K562 (cell line): ENCODE measurements around the gene FGR. TPM values are rescaled to one million over a fixed set of nuclear protein-coding genes. Genes with fewer than 3 reads are reported as not detected.

Experiments
- BCOR ChIP-seq: fragments of 450-650 bp; IDR thresholded peaks from 2 replicates; pipeline ENCODE4 v1.6.1; 2016
- CREM ChIP-seq: IDR thresholded peaks from 2 replicates; pipeline ENCODE4 v1.6.1; 2014; ENCODE audit warnings: antibody characterized with exemption, low read depth
- ETV1 ChIP-seq: fragments of 450-650 bp; conservative IDR thresholded peaks from 2 replicates; pipeline ENCODE4 v1.6.1; 2016; ENCODE audit warnings: missing genetic modification characterization, control low read depth, low read depth, missing compliant biosample characterization
- HMG20A ChIP-seq: fragments of 450-650 bp; formaldehyde crosslinking; conservative IDR thresholded peaks from 2 replicates; pipeline ENCODE4 v1.4.0; 2020; ENCODE audit warnings: mild to moderate bottlenecking, mixed read lengths
- JUNB ChIP-seq: fragments of 450-650 bp; formaldehyde crosslinking; conservative IDR thresholded peaks from 2 replicates; pipeline ENCODE4 v1.4.0; 2020; ENCODE audit warnings: mild to moderate bottlenecking
- LEF1 ChIP-seq: fragments of 450-650 bp; IDR thresholded peaks from 2 replicates; pipeline ENCODE4 v1.6.1; 2016; ENCODE audit warnings: mild to moderate bottlenecking
- NCOA1 ChIP-seq: fragments of 450-650 bp; IDR thresholded peaks from 2 replicates; pipeline ENCODE4 v1.6.1; 2016; ENCODE audit warnings: low read depth
- PRDM10 ChIP-seq: fragments of 450-650 bp; IDR thresholded peaks from 2 replicates; pipeline ENCODE4 v1.6.1; 2018; ENCODE audit not compliant: partially characterized antibody
- RBM25 ChIP-seq: fragments of 200-400 bp; formaldehyde crosslinking; IDR thresholded peaks from 2 replicates; pipeline ENCODE4 v1.6.1; 2018; ENCODE audit warnings: low read length, low read depth, moderate library complexity; ENCODE audit not compliant: severe bottlenecking
- RFX7 ChIP-seq: fragments of 250-450 bp; sonication (Bioruptor Pico); IDR thresholded peaks from 2 replicates; pipeline ENCODE4 v1.5.1; 2021; ENCODE audit warnings: mild to moderate bottlenecking
- SIRT6 ChIP-seq: IDR thresholded peaks from one replicate; pipeline ENCODE4 v1.6.1; 2012; ENCODE audit warnings: low read depth, mild to moderate bottlenecking, control low read depth, inconsistent platforms, low read length, moderate library complexity
- TBL1XR1 ChIP-seq, 2 experiments: IDR thresholded peaks; 2 replicates each; pipeline ENCODE4 v1.6.1; 2012; ENCODE audit warnings: improper control_type of control experiment in 2 of 2, low read length in 2 of 2, mild to moderate bottlenecking in 1 of 2
- TBP ChIP-seq: optimal IDR thresholded peaks from 2 replicates; pipeline ENCODE3; 2011; ENCODE audit warnings: low read depth, low read length, improper control_type of control experiment
- USF1 ChIP-seq: sonication (generic); formaldehyde crosslinking; IDR thresholded peaks from 2 replicates; pipeline ENCODE4 v1.9.0; 2022; ENCODE audit warnings: mild to moderate bottlenecking, missing genetic modification reagents
- ZBTB1 ChIP-seq: sonication (generic); formaldehyde crosslinking; IDR thresholded peaks from 2 replicates; pipeline ENCODE4 v1.8.1; 2023; ENCODE audit warnings: missing genetic modification reagents, low read depth, mild to moderate bottlenecking, borderline replicate concordance
- ZBTB7A ChIP-seq: IDR thresholded peaks from 2 replicates; pipeline ENCODE4 v1.6.1; 2011; ENCODE audit warnings: low read depth, mild to moderate bottlenecking, low read length, moderate library complexity, borderline replicate concordance; ENCODE audit not compliant: control insufficient read depth
- ZNF232 ChIP-seq: sonication (generic); formaldehyde crosslinking; IDR thresholded peaks from 2 replicates; pipeline ENCODE4 v1.8.0; 2022; ENCODE audit warnings: mild to moderate bottlenecking, missing genetic modification reagents
- ZNF311 ChIP-seq: fragments of 250-450 bp; sonication (Bioruptor Pico); IDR thresholded peaks from 2 replicates; pipeline ENCODE4 v1.4.0; 2020; ENCODE audit warnings: mild to moderate bottlenecking, moderate library complexity
- ZNF384 ChIP-seq: IDR thresholded peaks from 2 replicates; pipeline ENCODE4 v1.6.1; 2012; ENCODE audit warnings: low read depth, low read length, improper control_type of control experiment
- ZSCAN29 ChIP-seq: fragments of 450-650 bp; IDR thresholded peaks from 2 replicates; pipeline ENCODE4 v1.6.1; 2017
- polyA plus RNA-seq, 8 experiments: library from polyadenylated mRNA; depleted of rRNA in 4 of 8; stranded (reverse) in 5 of 8; unstranded in 3 of 8; fragments of >200 nt; fragmentation: Nextera tagmentation in 2 of 8; fragmentation: Illumina TruSeq in 1 of 8; extraction: Ambion mirVana in 2 of 8; extraction: Trizol in 1 of 8; gene quantifications; 2 replicates each; pipeline versions ENCODE4 v1.2.1 to v1.2.3, GENCODE V29; 2011 to 2014; ENCODE audit warnings: inconsistent platforms in 1 of 8, missing spikeins in 1 of 8
- total RNA-seq, 7 experiments: library from RNA; depleted of rRNA in 6 of 7; stranded (reverse); fragments of >200 nt in 6 of 7; fragmentation: Illumina TruSeq in 2 of 7; extraction: Trizol in 2 of 7; gene quantifications; 2 replicates each; pipeline versions ENCODE4 v1.2.1 to v1.2.3, GENCODE V29; 2011 to 2021; ENCODE audit warnings: low replicate concordance in 1 of 7
- TF ChIP-seq, protein P1 (sequence below): fragments of 150-350 bp; conservative IDR thresholded peaks from 2 replicates; pipeline ENCODE4 v1.6.1; 2014; ENCODE audit warnings: low read length

FGR gene
- total and polyA plus RNA-seq, 9 of the 15 experiments (the other 6 are each of a cell fraction or from before 2014, with no cell fraction given): 0.04 to 0.11 TPM; not detected in 7

GRCh38 chr1:27604579-27605299 is 30.2 kb downstream of the FGR start (continued):
- TF ChIP-seq PRDM10: peak; percentile 82
- peak; percentile 24 for TF ChIP-seq RBM25
- no peak for TF ChIP-seq SIRT6
- no peak for TF ChIP-seq ZNF311
- TF ChIP-seq ZSCAN29: 0 out of 2 replicates have a peak, but pooled peaks have one; percentile 13
- no peak for TF ChIP-seq RFX7
- no peak for TF ChIP-seq JUNB (CRISPR knock-in tag)
- TF ChIP-seq ZBTB7A: peak; percentile 9; the same call in 1 of the 2 replicates
- TF ChIP-seq NCOA1: no peak
- peak; percentile 88 for TF ChIP-seq TBP
- TF ChIP-seq LEF1: no peak
- TF ChIP-seq, protein P1, sequence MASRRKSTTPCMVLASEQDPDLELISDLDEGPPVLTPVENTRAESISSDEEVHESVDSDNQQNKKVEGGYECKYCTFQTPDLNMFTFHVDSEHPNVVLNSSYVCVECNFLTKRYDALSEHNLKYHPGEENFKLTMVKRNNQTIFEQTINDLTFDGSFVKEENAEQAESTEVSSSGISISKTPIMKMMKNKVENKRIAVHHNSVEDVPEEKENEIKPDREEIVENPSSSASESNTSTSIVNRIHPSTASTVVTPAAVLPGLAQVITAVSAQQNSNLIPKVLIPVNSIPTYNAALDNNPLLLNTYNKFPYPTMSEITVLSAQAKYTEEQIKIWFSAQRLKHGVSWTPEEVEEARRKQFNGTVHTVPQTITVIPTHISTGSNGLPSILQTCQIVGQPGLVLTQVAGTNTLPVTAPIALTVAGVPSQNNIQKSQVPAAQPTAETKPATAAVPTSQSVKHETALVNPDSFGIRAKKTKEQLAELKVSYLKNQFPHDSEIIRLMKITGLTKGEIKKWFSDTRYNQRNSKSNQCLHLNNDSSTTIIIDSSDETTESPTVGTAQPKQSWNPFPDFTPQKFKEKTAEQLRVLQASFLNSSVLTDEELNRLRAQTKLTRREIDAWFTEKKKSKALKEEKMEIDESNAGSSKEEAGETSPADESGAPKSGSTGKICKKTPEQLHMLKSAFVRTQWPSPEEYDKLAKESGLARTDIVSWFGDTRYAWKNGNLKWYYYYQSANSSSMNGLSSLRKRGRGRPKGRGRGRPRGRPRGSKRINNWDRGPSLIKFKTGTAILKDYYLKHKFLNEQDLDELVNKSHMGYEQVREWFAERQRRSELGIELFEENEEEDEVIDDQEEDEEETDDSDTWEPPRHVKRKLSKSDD: no peak
- TF ChIP-seq ETV1 (tag): no peak
- no peak for TF ChIP-seq ZBTB1 (CRISPR knock-in tag)
- no peak for TF ChIP-seq ZNF384
- TF ChIP-seq HMG20A: no peak
- no peak for TF ChIP-seq TBL1XR1 (IDR thresholded peaks at IDR 0.05; ENCODE audit: low read length in 2 of 2)
- TF ChIP-seq USF1 (CRISPR knock-in tag): 0 out of 2 replicates have a peak, but pooled peaks have one; percentile 5
- TF ChIP-seq BCOR: peak; percentile 31; the same call in 1 of the 2 replicates
- no peak for TF ChIP-seq CREM
- no peak for TF ChIP-seq ZNF232 (CRISPR knock-in tag)
